Neural cell (in vitro differentiated cells): ENCODE results near the gene RFTN1.

Experiments used
- CTCF ChIP-seq: fragments of 450-650 bp; IDR thresholded peaks from 2 replicates; pipeline ENCODE4 v1.5.1; 2014; ENCODE audit warnings: antibody characterized with exemption, mild to moderate bottlenecking, moderate library complexity; ENCODE audit not compliant: poor library complexity, severe bottlenecking
- TF ChIP-seq, protein P1 (sequence below): IDR thresholded peaks from 2 replicates; pipeline ENCODE4 v1.6.1; 2012; ENCODE audit warnings: borderline replicate concordance

- TF ChIP-seq CTCF, result no peak
- TF ChIP-seq, protein P1, sequence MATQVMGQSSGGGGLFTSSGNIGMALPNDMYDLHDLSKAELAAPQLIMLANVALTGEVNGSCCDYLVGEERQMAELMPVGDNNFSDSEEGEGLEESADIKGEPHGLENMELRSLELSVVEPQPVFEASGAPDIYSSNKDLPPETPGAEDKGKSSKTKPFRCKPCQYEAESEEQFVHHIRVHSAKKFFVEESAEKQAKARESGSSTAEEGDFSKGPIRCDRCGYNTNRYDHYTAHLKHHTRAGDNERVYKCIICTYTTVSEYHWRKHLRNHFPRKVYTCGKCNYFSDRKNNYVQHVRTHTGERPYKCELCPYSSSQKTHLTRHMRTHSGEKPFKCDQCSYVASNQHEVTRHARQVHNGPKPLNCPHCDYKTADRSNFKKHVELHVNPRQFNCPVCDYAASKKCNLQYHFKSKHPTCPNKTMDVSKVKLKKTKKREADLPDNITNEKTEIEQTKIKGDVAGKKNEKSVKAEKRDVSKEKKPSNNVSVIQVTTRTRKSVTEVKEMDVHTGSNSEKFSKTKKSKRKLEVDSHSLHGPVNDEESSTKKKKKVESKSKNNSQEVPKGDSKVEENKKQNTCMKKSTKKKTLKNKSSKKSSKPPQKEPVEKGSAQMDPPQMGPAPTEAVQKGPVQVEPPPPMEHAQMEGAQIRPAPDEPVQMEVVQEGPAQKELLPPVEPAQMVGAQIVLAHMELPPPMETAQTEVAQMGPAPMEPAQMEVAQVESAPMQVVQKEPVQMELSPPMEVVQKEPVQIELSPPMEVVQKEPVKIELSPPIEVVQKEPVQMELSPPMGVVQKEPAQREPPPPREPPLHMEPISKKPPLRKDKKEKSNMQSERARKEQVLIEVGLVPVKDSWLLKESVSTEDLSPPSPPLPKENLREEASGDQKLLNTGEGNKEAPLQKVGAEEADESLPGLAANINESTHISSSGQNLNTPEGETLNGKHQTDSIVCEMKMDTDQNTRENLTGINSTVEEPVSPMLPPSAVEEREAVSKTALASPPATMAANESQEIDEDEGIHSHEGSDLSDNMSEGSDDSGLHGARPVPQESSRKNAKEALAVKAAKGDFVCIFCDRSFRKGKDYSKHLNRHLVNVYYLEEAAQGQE, result no peak
Measured at GRCh38 chr3:16305111-16305541, 208.4 kb downstream of the RFTN1 start.
